HG03565 (cell line): Measurements from ENCODE around the gene RNF31.
"Not testable (repeated sequence)": the region's sequence is repeated elsewhere in the genome, so short reads cannot be mapped to it uniquely, and the experiment has no call there.

Experiments
- ATAC-seq: cut with Tn5 transposase; IDR thresholded peaks from one replicate; pipeline ENCODE4 v1.9.1; 2021; ENCODE audit warnings: mild to moderate bottlenecking, moderate library complexity; ENCODE audit not compliant: unreplicated experiment

Gene RNF31

DNA sequence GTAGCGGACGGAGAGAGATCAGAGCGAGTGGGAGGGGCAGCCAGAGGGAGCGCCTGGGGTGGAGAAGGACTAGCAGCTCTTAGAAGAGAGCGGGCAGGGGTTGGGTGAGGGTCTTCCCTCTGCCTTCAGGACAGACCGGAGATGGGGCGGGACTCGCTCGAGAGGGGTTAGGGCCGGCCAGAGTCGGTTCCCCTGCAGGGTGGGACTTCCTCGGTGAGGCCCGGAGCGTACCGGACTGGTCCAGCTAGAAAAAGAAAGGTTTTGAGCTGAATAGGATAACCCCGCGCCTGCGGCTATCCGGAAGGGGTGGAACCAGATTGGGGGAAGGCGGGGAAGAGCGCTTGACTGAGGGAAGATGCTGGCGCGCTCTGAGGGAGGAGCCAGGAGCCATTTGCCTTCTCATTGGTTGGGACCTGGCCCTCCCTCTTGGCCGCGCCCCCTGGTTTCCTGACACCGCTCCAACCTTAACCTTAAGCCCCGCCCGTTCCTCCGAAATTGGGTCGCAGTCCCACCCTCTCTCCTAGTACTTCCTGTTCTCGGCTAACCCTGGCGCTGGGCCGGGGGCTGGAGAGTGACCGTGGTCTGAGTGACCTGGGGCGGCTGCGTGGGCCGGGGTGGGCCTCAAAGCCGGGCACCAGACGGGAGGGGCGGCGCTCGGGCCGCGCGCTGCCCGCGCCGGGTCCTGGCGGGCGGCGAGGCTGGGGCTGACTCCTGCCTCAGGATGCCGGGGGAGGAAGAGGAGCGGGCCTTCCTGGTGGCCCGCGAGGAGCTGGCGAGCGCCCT is at the start of gene RNF31:
RNF31 (plus strand) TSS at position 521 of the 783 bp plus-strand sequence; CDS start at position 722, 201 bp downstream.
- peak; percentile 73 for ATAC-seq

DNA sequence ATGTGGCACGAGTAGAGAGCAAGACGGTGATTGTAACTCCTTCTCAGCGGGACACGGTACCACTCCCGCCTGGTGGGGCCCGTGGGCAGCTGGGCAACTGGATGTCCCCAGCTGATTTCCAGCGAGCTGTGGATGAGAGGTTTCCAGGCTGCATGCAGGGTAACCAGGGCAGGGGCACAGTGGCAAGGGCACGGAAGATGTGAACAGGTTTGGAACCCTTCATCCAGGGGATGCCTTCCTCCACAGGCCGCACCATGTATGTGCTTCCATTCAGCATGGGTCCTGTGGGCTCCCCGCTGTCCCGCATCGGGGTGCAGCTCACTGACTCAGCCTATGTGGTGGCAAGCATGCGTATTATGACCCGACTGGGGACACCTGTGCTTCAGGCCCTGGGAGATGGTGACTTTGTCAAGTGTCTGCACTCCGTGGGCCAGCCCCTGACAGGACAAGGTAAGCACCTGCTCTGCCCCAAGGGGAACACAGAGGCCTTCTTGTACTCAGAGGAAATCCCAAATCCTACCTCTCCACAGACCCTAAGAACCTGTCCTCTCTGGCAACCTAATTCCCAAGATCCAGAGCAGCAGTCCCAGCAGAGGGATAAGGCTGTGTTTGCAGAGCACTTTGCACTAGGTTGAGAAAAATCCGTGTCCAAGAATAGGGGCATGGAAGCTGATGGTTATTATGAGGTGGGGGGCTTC is 48.9 kb upstream of the RNF31 start:
- no peak for ATAC-seq

DNA sequence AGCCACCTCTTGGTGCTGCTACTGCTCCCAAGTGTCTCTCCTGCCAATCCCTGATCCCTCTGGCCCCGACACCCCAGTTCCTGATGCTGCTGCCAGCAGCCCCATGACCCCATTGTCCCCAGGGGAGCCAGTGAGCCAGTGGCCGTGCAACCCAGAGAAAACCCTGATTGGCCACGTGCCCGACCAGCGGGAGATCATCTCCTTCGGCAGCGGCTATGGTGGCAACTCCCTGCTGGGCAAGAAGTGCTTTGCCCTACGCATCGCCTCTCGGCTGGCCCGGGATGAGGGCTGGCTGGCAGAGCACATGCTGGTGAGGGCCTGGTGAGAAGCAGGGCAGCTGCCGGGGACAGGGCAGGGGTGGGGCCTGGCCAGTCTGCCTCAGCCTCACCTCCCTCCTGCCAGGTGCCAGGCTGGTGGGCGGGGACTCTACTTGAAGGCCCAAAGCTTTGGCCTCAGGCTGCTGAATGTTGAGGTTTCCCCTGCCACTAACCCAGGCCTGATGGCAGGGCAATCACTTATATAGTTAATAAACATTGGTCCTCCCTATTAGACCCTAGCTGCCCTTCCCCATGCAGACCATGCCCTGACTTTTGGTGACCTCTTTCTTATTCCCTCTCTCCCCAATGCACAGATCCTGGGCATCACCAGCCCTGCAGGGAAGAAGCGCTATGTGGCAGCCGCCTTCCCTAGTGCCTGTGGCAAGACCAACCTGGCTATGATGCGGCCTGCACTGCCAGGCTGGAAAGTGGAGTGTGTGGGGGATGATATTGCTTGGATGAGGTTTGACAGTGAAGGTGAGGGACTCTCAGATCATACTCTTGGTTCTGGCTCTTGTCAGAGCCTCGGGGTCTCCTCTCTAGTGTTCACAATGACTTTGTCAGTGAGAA is 48.1 kb upstream of the RNF31 start:
- no peak for ATAC-seq

DNA sequence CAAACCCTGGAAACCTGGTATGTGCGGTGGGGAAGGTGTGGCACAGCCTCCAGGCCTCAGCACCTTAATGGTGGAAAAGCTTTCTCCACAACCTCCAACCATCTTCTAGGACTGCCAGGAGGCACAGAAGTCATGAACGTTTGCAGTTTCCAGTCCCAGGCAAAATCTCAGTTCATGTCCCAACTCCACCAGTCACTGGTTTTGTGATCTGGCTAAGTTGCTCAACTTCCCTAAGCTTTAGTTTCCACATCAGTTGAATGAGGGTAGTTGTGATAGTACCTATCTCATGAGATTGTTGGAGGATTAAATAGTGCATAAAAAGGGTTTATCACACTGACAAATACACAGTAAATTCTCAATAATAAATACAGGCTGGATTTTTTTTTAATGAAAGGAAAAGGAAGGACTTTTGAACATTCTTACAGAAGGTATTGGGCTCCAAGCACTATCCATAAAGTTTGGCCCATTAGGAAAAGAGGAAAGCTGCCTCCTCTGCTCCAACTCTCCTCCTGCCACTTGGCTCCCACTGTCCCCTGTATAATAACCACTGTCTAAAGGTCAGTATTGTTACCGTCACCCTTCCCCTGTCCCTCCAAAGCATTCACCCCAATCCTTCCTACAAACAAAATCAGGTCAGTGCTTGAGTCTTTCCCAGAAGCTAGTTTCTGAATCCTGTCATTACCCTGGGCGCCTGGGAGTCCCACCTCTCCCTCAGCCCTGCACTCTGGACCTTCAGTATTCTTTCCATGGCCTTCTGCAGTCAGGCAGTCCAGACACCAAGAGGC is 46.9 kb upstream of the RNF31 start:
- ATAC-seq, result no peak

DNA sequence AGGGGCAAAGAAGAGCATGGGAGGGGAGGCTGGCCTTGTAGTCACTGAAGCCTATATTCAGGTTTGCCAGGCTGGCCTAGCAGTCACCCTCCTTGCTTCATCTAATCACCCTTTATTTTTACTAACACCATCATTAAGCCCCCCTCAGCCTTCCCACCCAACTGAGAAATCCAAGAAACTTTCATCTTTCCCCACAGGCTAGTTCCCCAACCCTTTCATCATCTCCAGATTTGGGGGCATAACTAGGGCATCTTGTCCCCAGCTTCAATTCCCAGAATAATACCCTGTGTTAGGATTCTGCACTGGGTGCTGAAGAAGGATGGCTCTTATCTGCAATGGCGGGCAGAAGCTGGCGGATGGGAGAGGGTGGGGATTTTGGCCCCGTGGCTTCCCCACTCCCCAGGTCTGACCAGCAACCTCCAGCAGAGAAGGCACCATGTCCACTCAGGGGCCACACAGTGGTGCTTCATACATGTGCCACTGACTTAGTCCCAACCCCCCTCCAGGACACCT is 46.3 kb upstream of the RNF31 start:
- no peak for ATAC-seq

DNA sequence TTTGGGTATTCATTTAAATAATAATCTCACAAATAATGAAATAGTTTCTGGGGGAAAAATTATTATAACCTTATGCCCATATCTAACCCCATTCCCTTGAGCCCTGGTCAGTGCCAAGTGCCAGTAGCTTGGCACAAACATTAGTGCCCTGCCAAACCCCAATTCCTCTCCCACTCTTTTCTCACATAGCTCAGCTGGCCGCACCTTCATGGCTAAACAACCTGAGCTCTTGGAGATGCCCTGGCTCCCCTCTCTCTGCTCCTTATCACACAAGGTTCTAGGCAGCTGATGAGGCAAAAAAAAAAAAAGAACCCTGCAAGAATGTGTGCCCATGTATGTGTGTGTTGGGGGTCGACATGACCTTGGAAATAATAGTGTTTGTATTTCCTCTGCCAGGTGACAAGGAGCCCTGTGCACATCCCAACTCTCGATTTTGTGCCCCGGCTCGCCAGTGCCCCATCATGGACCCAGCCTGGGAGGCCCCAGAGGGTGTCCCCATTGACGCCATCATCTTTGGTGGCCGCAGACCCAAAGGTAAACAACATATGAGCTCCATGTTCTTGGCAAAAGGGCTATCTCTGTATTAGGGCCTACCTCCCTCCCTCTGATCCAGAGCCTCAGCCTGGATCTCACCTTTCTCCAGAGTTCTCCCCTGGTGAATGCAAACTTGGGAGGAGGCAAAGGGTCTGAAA is 44.8 kb upstream of the RNF31 start:
- no peak for ATAC-seq

DNA sequence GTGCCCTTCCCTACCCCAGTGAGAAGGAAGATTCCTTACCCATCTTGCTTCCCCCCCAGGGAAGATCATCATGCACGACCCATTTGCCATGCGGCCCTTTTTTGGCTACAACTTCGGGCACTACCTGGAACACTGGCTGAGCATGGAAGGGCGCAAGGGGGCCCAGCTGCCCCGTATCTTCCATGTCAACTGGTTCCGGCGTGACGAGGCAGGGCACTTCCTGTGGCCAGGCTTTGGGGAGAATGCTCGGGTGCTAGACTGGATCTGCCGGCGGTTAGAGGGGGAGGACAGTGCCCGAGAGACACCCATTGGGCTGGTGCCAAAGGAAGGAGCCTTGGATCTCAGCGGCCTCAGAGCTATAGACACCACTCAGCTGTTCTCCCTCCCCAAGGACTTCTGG is 43.8 kb upstream of the RNF31 start:
- ATAC-seq, result no peak

DNA sequence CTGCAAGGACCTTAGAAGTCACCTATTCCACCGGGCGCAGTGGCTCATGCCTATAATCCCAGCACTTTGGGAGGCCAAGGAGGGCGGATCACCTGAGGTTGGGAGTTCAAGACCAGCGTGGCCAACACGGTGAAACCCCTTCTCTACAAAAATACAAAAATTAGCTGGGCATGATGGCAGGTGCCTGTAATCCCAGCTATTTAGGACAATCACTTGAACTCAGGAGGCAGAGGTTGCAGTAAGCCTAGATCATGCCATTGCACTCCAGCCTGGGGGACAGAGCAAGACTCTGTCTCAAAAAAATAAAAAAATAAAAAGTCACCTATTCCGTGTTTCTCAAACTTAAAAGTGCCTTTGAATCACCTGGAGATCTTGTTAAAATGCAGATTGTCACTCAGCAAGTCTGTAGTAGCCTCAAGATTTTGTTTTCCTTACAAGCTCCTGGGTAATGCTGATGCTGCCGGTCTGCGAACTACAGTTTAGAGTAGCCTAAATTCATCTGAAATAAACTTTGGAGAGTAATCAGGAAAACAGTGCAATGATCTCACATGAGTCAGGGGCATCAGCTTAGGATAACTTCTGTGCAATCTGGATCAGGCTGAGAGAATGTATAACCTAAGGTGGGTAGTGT is 41.6 kb upstream of the RNF31 start:
- ATAC-seq, result not testable (repeated sequence)

DNA sequence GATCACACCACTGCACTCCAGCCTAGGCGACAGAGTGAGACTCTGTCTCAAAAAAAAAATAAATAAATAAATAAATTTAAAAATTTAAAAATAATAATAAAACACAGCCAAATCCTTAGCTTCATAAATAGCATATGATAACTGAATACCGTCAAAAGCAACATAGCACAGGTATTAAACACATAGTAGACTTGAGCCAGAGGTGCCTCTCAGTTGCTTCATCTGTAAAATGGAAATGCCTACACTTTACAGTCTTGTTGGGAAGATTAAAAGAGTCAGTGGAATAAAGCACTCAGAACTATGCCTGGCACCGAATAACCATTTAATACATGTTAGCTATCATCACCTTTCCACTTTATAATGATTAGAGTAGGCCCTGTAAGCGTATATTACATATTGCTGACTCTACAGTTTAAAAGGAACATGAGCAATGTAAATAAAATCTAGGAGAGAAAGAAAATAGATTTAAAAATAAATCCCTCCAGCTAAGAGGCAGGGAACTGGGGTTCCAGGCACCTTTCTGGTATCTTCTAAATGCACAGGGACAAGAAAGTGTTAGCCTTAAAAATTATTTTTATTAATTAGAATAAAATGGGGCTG is 40.5 kb upstream of the RNF31 start:
- no peak for ATAC-seq

DNA sequence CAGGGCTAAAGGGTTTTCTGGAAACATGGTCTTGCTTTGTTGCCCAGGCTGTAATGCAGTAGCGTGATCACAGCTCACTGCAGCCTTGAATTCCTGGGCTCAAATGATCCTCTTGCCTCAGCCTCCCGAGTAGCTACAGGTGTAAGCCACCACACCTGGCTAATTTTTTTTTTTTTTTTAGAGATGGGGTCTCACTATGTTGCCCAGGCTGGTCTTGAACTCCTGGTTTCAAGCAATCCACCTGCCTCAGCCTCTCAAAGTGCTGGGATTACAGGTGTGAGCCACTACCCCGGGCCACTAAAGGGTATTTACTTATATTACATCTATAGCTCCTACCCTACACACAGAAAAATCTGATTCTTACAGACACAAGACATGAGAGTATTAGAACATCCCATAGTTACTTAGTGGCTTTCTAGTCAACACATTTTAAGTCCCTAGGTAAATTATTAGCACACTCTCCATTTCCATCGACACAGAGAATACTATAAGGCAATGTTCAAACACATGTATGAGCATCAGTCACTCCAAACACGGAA is 38.9 kb upstream of the RNF31 start:
- ATAC-seq, result no peak

DNA sequence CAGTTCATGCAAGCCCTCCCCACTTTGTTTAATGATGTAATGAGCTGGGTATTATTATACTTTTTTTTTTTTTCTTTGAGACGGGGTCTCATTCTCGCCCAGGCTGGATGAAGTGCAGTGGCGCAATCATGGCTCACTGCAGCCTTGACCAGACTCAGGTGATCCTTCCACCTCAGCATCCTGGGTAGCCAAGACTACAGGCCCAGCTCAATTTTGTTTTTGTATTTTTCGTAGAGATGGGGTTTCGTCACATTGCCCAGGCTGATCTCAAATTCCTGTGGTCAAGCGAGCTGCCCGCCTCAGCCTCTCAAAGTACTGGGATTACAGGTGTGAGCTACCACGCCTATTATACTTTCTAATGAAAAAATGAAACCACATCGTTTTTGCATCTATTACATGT is 37.2 kb upstream of the RNF31 start:
- ATAC-seq, result no peak

DNA sequence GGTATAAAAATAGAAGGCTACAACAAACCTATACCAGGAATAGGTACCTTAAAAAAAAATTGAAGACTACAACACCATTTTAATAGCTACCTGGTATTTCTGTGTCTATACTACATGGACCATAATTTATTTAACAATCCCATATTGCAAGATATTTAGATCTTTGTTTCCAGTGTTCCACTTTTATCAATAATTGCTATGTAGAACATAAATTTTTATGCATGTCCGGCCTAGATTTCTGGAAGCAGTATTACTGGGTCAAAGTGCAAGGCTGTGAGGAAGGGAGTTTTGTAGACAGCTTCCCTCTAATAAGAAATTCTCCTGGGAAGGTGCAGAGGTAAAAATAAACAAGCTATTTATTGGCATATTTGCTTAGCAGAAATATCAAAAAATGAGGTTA is 36.8 kb upstream of the RNF31 start:
- ATAC-seq, result no peak

DNA sequence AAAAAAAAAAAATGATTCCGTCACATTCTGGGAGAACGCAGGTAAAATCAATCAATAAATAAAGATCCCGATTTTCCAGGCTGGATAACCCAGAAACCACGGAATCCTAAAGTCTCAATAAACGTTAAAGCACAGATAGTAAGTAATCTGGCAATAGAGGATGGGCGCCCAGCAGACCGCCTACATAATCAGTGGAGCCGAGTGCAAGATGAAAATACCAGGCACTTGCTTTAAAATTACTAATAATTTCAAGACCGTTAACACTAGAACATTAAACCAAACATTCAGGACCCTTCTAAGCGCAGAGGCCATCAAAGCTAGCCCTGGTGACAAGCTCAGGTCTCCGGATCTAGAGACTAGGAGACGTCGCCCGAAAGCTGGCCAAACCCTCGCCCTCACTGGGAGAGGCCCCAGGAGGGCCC is 33.9 kb upstream of the RNF31 start:
- ATAC-seq, result no peak

DNA sequence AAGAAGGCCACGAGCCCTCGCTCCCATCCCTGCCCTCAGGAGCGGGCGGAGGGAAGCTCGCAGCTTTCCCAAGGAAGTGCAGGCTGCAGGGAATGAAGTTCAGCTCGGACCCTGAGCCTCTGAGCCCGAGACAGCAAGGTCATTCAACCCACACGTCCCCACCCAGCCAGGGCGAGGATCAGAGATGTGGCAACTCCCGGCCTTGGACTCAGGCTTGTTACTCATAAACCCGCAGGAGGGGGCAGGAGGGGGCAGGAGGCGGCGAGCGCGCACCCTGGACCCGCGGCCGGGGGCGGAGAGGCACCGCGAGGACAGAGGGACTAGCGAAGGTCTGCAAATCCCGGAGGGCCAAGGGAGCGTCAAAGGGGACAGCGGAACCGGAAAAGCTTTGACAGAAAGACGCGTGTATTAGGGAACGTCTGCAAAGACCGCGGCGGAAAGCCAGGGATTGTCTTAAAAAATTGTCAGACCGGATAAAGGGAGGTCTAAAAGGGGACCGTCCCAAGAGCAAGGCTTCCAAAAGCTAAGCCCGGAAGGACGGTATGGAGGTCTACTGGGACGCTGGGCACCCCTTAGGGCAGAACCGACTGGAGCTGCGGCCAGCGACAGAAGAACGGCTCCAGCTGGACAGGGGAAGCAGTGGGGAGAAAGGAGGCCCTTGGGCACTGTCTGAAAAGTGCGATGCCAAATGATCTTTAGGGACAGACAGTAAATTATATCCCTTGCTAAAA is 33.3 kb upstream of the RNF31 start:
- peak; percentile 18 for ATAC-seq

DNA sequence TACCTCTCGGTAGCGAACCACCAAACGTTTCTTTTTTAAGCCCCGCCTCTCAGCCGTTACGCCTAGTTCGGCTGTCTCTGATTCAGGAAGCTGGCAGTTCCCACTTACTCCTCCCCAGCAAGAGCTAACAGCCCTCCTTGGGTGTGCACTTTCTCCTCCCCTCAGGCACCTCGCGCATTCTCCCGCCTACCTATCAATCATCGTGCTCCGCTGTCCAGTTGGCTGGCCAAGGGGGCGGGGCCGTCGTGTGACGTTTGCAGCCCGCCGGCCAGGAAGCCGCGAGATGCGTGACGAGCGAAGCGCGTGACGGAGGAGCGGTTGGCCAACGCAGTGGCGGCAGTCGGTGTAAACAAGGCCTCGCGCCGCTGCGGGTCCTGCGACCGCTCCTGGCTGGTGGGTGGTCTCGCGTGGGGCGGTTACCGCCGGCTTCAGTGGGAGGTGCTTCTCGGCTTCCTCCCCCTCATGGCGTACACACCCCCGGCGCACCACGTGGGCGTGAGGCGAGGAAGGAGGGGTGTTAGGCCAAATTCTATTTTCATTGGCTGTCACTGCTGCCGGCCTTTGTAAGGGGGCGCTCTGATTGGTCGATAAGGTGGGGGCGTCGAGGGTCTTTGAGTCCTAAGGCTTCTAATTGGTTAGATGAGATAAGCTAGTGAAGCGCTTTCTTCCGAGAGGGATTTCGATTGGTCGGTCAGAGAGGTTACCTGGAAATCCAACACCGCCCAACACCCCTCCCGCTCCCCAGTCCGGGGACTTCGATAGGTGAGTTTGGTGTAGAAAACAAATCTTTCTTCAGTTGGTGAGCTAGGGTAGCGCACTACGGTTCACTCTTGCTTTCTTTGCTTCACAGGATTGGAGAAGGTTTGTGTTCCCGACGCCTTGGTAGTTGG is 32.5 kb upstream of the RNF31 start, which contains the start of the genes DCAF11 and NRL:
DCAF11 (plus strand) TSS at position 246 of the 890 bp plus-strand sequence. CDS start 818 bp downstream, outside the sequence.
NRL (minus strand) TSS at position 418 of the 890 bp plus-strand sequence. CDS start 32,101 bp downstream, outside the sequence.
- peak; percentile 77 for ATAC-seq

DNA sequence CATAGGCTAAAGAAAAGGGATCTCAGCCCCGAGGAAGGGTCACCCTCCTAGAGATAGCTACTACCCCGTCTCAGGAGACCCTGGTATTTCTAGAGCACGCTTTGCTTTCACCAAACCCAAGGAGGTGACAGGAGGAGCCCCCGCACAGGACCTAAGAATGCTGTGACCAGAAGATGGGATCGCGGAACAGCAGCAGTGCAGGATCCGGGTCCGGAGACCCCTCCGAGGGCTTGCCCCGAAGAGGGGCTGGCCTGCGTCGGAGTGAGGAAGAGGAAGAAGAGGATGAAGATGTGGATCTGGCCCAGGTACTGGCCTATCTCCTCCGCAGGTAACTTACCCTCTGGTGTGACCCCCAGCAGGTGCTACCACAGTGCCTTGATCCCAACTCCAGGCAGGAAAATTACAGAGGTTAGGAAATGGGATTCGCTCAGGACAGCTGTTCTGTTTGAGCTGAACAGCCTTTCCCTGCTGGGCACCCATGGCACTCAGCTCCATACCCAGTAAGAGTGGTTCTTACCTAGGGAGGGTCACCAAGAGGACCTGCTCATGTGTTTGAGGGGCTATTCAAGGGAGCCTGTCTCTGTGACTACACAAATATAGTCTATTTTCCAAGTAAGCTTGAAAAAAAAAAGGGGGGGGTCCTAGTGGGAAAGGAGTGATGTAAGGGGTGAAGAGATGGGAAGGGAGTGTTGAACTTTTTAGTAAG is 31.7 kb upstream of the RNF31 start:
- ATAC-seq, result no peak
